ENCODE data around the gene DNLZ.

DNLZ gene

GRCh38 chr9:136391737-136392537 is 28.4 kb upstream of the DNLZ start:
- no peak overlapping the region for H3K4me3 Mint-ChIP-seq
- peaks cover 17% of the 10 kb centered on the region for H3K36me3 Mint-ChIP-seq
- no peak overlapping the region for H3K27ac Mint-ChIP-seq
- no peaks in the 10 kb centered on the region for H3K4me1 Mint-ChIP-seq
- DNase-seq (ENCODE audit: low spot score in 2 of 2) = no peak
- no peak for ATAC-seq (ENCODE audit: low read depth)
- no peaks in the 10 kb centered on the region for H3K27me3 Mint-ChIP-seq
- no peaks in the 10 kb centered on the region for H3K9me3 Mint-ChIP-seq

GRCh38 chr9:136389396-136389795 is 25.9 kb upstream of the DNLZ start:
- Mint-ChIP-seq H3K4me1 (no peaks in the 10 kb centered on the region), H3K4me3 (no peak overlapping the region), H3K27me3 (no peaks in the 10 kb centered on the region), H3K36me3 (peaks cover 23% of the 10 kb centered on the region), H3K9me3 (no peaks in the 10 kb centered on the region), H3K27ac (no peak overlapping the region)
- DNase-seq (ENCODE audit: low spot score in 2 of 2) = no peak
- ATAC-seq (ENCODE audit: low read depth) = no peak

- H3K27ac Mint-ChIP-seq = no peak overlapping the region
- H3K36me3 Mint-ChIP-seq = peaks cover 24% of the 10 kb centered on the region
- no peaks in the 10 kb centered on the region for H3K27me3 Mint-ChIP-seq
- no peaks in the 10 kb centered on the region for H3K4me1 Mint-ChIP-seq
- ATAC-seq (ENCODE audit: low read depth) = no peak
- no peak overlapping the region for H3K4me3 Mint-ChIP-seq
- no peak for DNase-seq (ENCODE audit: low spot score in 2 of 2)
- no peaks in the 10 kb centered on the region for H3K9me3 Mint-ChIP-seq
Observed at GRCh38 chr9:136387217-136387616, 23.7 kb upstream of the DNLZ start.

- DNase-seq (ENCODE audit: low spot score in 2 of 2) = no peak
- no peak for ATAC-seq (ENCODE audit: low read depth)
- no peak overlapping the region for H3K4me3 Mint-ChIP-seq
- peaks cover 17% of the 10 kb centered on the region for H3K36me3 Mint-ChIP-seq
- no peaks in the 10 kb centered on the region for H3K27me3 Mint-ChIP-seq
- H3K27ac Mint-ChIP-seq = no peak overlapping the region
- H3K9me3 Mint-ChIP-seq = no peaks in the 10 kb centered on the region
- H3K4me1 Mint-ChIP-seq = no peaks in the 10 kb centered on the region
Observed at GRCh38 chr9:136386018-136386417, 22.5 kb upstream of the DNLZ start.

- DNase-seq (ENCODE audit: low spot score in 2 of 2) (no peak), ATAC-seq (ENCODE audit: low read depth) (no peak)
- Mint-ChIP-seq H3K27ac (no peak overlapping the region), H3K27me3 (no peaks in the 10 kb centered on the region), H3K9me3 (no peaks in the 10 kb centered on the region), H3K4me3 (no peak overlapping the region), H3K36me3 (peaks cover 15% of the 10 kb centered on the region), H3K4me1 (no peaks in the 10 kb centered on the region)
Observed at GRCh38 chr9:136385015-136385414, 21.5 kb upstream of the DNLZ start.

- H3K36me3 Mint-ChIP-seq = peaks cover 14% of the 10 kb centered on the region
- H3K27ac Mint-ChIP-seq = no peak overlapping the region
- no peaks in the 10 kb centered on the region for H3K27me3 Mint-ChIP-seq
- ATAC-seq (ENCODE audit: low read depth) = no peak
- no peaks in the 10 kb centered on the region for H3K9me3 Mint-ChIP-seq
- no peaks in the 10 kb centered on the region for H3K4me1 Mint-ChIP-seq
- H3K4me3 Mint-ChIP-seq = no peak overlapping the region
- no peak for DNase-seq (ENCODE audit: low spot score in 2 of 2)
Observed at GRCh38 chr9:136383436-136383835, 19.9 kb upstream of the DNLZ start.

GRCh38 chr9:136381966-136382513 is 18.5 kb upstream of the DNLZ start:
- peaks cover 8% of the 10 kb centered on the region for H3K36me3 Mint-ChIP-seq
- H3K27me3 Mint-ChIP-seq = no peaks in the 10 kb centered on the region
- H3K4me1 Mint-ChIP-seq = no peaks in the 10 kb centered on the region
- ATAC-seq (ENCODE audit: low read depth) (no peak), DNase-seq (ENCODE audit: low spot score in 2 of 2) (no peak)
- H3K27ac Mint-ChIP-seq = no peak overlapping the region
- H3K4me3 Mint-ChIP-seq = no peak overlapping the region
- H3K9me3 Mint-ChIP-seq = no peaks in the 10 kb centered on the region

- Mint-ChIP-seq H3K36me3 (peaks cover 8% of the 10 kb centered on the region), H3K4me3 (no peak overlapping the region), H3K27ac (no peak overlapping the region), H3K9me3 (no peaks in the 10 kb centered on the region), H3K4me1 (no peaks in the 10 kb centered on the region), H3K27me3 (no peaks in the 10 kb centered on the region)
- no peak for ATAC-seq (ENCODE audit: low read depth)
- no peak for DNase-seq (ENCODE audit: low spot score in 2 of 2)
Observed at GRCh38 chr9:136381311-136381710, 17.8 kb upstream of the DNLZ start.

- Mint-ChIP-seq H3K4me3 (no peak overlapping the region), H3K27me3 (no peaks in the 10 kb centered on the region), H3K36me3 (peaks cover 6% of the 10 kb centered on the region), H3K9me3 (no peaks in the 10 kb centered on the region), H3K4me1 (no peaks in the 10 kb centered on the region), H3K27ac (no peak overlapping the region)
- ATAC-seq (ENCODE audit: low read depth) (no peak), DNase-seq (ENCODE audit: low spot score in 2 of 2) (no peak)
Observed at GRCh38 chr9:136380381-136380780, 16.8 kb upstream of the DNLZ start.

GRCh38 chr9:136379891-136380290 is 16.3 kb upstream of the DNLZ start:
- ATAC-seq (ENCODE audit: low read depth) (no peak), DNase-seq (ENCODE audit: low spot score in 2 of 2) (no peak)
- Mint-ChIP-seq H3K36me3 (peaks cover 4% of the 10 kb centered on the region), H3K27ac (no peak overlapping the region), H3K9me3 (no peaks in the 10 kb centered on the region), H3K4me3 (no peak overlapping the region), H3K4me1 (no peaks in the 10 kb centered on the region), H3K27me3 (no peaks in the 10 kb centered on the region)

- H3K9me3 Mint-ChIP-seq = no peaks in the 10 kb centered on the region
- no peak overlapping the region for H3K4me3 Mint-ChIP-seq
- no peak for ATAC-seq (ENCODE audit: low read depth)
- H3K4me1 Mint-ChIP-seq = no peaks in the 10 kb centered on the region
- H3K36me3 Mint-ChIP-seq = peaks cover 6% of the 10 kb centered on the region
- no peaks in the 10 kb centered on the region for H3K27me3 Mint-ChIP-seq
- DNase-seq (ENCODE audit: low spot score in 2 of 2) = no peak
- no peak overlapping the region for H3K27ac Mint-ChIP-seq
Observed at GRCh38 chr9:136379401-136379800, 15.9 kb upstream of the DNLZ start.

- ATAC-seq (ENCODE audit: low read depth) = no peak
- Mint-ChIP-seq H3K36me3 (peaks cover 4% of the 10 kb centered on the region), H3K4me1 (no peaks in the 10 kb centered on the region), H3K27ac (no peak overlapping the region), H3K9me3 (no peaks in the 10 kb centered on the region), H3K27me3 (no peaks in the 10 kb centered on the region), H3K4me3 (no peak overlapping the region)
- DNase-seq (ENCODE audit: low spot score in 2 of 2) = no peak
Observed at GRCh38 chr9:136379003-136379287, 15.4 kb upstream of the DNLZ start.

- ATAC-seq (ENCODE audit: low read depth) (no peak), DNase-seq (ENCODE audit: low spot score in 2 of 2) (no peak)
- H3K4me3 Mint-ChIP-seq = no peak overlapping the region
- peaks cover 4% of the 10 kb centered on the region for H3K36me3 Mint-ChIP-seq
- H3K27me3 Mint-ChIP-seq = no peaks in the 10 kb centered on the region
- H3K4me1 Mint-ChIP-seq = no peaks in the 10 kb centered on the region
- no peaks in the 10 kb centered on the region for H3K9me3 Mint-ChIP-seq
- no peak overlapping the region for H3K27ac Mint-ChIP-seq
Observed at GRCh38 chr9:136378170-136379002, 14.8 kb upstream of the DNLZ start.

- Mint-ChIP-seq H3K27me3 (no peaks in the 10 kb centered on the region), H3K36me3 (peaks cover 4% of the 10 kb centered on the region), H3K9me3 (no peaks in the 10 kb centered on the region), H3K4me1 (peaks cover 3% of the 10 kb centered on the region), H3K4me3 (no peak overlapping the region), H3K27ac (no peak overlapping the region)
- ATAC-seq (ENCODE audit: low read depth) (no peak), DNase-seq (ENCODE audit: low spot score in 2 of 2) (no peak)
Observed at GRCh38 chr9:136377341-136378169, 14.0 kb upstream of the DNLZ start.

All from memory B cell (primary cell).